ENCODE measurements around the gene ACACA.

ACACA gene

DNA sequence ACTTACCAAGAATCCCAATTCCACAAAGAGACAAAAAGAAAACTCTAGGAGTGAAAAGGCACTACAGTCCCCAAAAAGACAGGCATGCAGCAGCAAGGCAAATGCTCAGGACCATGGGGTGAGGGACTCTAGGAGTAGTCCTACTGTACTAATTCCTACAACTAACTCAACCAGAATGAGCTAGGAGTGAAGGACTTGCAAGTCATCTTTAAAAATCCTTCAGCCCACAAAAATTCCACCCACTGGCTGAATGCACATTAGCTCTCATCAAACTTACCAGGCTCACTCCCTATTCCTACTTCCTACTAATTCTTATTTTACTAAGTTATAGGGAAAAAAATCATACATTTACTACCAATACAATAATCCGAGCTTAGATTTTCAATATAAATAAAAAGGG, 172.5 kb downstream of the ACACA start:
- no peak for DNase-seq
- CTCF ChIA-PET = interaction anchor here (2.1 kb wide), 1 partner anchor 8 kb away, joined by 5 read pairs; no protein-coding TSS in a partner anchor
- Mint-ChIP-seq H3K36me3 (peaks cover 12% of the 10 kb centered on the region), H3K27ac (no peak overlapping the region), H3K4me3 (no peak overlapping the region), H3K9me3 (no peaks in the 10 kb centered on the region), H3K27me3 (no peaks in the 10 kb centered on the region), H3K4me1 (no peaks in the 10 kb centered on the region)

DNA sequence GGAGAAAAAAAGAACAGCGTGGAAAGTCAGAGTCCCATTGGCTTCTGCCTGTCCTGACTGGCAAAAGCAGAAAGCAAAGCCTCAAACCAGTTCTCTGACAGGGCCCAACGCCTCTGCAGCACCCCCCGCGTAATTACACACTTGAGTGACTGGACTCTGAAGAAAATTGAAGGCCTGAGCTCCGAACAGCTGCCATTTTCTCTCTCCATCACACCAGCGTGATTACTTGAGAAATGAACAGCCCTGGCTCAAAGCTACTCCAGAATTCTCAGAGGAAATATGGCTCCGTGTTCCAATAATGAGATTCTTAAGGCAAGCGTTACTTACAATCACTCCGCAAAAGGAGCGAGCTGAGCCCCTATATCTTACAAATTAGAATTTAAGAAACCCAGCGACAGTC, 173.6 kb downstream of the ACACA start:
- H3K4me1 Mint-ChIP-seq = no peaks in the 10 kb centered on the region
- H3K36me3 Mint-ChIP-seq = peaks cover 12% of the 10 kb centered on the region
- CTCF ChIA-PET = interaction anchor here (0.8 to 2.1 kb wide), 4 partner anchors 9 to 630 kb away, joined by 3 to 5 read pairs (median 4); no protein-coding TSS in a partner anchor
- H3K9me3 Mint-ChIP-seq = no peaks in the 10 kb centered on the region
- no peak overlapping the region for H3K4me3 Mint-ChIP-seq
- H3K27ac Mint-ChIP-seq = no peak overlapping the region
- no peak for DNase-seq
- H3K27me3 Mint-ChIP-seq = no peaks in the 10 kb centered on the region

DNA sequence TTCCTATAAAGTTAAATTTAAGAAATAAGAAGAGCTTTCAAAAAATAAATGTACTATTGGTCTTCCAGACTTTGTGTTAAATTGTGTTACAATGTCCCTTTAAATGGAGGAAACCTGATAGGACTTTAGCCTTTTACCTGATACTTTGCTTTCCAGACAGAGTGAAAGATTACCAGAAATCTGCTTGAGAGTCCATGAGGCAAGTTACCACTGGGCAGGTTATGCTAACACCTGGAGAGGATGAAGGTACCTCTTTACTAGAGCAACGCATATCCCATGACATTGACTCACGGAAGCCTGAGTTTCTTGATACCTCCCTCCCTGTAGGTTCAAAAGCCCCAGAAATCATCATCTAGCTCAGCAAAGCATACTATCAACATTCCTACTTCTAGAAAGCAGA, 174.7 kb downstream of the ACACA start:
- Mint-ChIP-seq H3K4me3 (no peak overlapping the region), H3K9me3 (no peaks in the 10 kb centered on the region), H3K27me3 (no peaks in the 10 kb centered on the region), H3K4me1 (no peaks in the 10 kb centered on the region), H3K27ac (no peak overlapping the region), H3K36me3 (peaks cover 9% of the 10 kb centered on the region)
- no peak for DNase-seq
- CTCF ChIA-PET = interaction anchor here (1.0 to 1.4 kb wide), 2 partner anchors 8 to 629 kb away, joined by 4 to 5 read pairs; no protein-coding TSS in a partner anchor

- CTCF ChIA-PET = no interaction called here
- no peak for DNase-seq
- no peaks in the 10 kb centered on the region for H3K4me1 Mint-ChIP-seq
- H3K27ac Mint-ChIP-seq = no peak overlapping the region
- H3K27me3 Mint-ChIP-seq = no peaks in the 10 kb centered on the region
- no peak overlapping the region for H3K4me3 Mint-ChIP-seq
- H3K36me3 Mint-ChIP-seq = peaks cover 10% of the 10 kb centered on the region
- no peaks in the 10 kb centered on the region for H3K9me3 Mint-ChIP-seq
These were observed 176.0 kb downstream of the ACACA start for GRCh38 chr17:37230633-37231032.

- Mint-ChIP-seq H3K27me3 (no peaks in the 10 kb centered on the region), H3K27ac (no peak overlapping the region), H3K4me1 (peaks cover 2% of the 10 kb centered on the region), H3K9me3 (no peaks in the 10 kb centered on the region), H3K4me3 (no peak overlapping the region), H3K36me3 (peaks cover 17% of the 10 kb centered on the region)
- CTCF ChIA-PET = interaction anchor here (0.9 to 2.4 kb wide), 3 partner anchors 10 to 15 kb away, joined by 3 to 7 read pairs (median 3); no protein-coding TSS in a partner anchor
- DNase-seq = no peak
These were observed 181.2 kb downstream of the ACACA start for GRCh38 chr17:37225465-37225864.

DNA sequence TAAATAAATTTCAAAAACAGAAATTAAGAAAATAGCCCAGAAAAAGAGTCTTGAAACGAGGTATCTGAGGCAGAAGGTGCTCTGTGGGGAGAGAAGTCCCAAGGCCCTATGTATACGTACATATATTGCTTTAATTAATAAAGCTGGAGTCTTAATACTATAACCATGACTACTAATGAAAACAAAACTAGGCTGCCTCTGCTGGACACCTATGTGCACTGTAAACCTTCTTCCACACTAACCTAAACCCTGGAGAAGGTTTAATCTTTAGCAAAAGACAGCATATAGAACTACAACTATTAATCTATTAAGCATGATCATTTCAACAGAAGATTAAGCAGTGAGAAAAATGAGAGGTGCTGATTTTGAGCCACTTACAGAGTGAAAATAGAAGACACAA, 184.8 kb downstream of the ACACA start:
- no peak overlapping the region for H3K4me3 Mint-ChIP-seq
- H3K36me3 Mint-ChIP-seq = peaks cover 22% of the 10 kb centered on the region
- H3K27ac Mint-ChIP-seq = no peak overlapping the region
- no peaks in the 10 kb centered on the region for H3K27me3 Mint-ChIP-seq
- DNase-seq = no peak
- peaks cover 2% of the 10 kb centered on the region for H3K4me1 Mint-ChIP-seq
- CTCF ChIA-PET = no interaction called here
- no peaks in the 10 kb centered on the region for H3K9me3 Mint-ChIP-seq

DNA sequence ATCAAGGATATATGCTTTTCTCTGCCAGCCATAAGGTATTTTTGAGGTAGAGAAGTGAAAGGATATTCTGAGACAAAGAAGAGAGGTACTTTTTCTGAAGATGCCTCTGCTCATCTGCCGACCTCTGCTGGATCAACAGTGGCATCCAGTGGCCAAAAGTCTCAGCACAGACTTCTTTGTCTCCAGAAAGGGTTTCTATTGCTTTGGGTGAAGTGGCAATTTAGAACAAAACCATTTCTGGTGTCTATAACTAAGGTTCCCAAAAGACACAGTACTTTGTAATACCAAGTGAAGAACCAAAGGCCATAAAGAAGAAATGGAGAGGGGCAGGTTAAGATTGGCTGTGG, 186.1 kb downstream of the ACACA start:
- peaks cover 2% of the 10 kb centered on the region for H3K4me1 Mint-ChIP-seq
- H3K4me3 Mint-ChIP-seq = no peak overlapping the region
- CTCF ChIA-PET = no interaction called here
- H3K27ac Mint-ChIP-seq = no peak overlapping the region
- peak; percentile 55 for DNase-seq
- H3K27me3 Mint-ChIP-seq = no peaks in the 10 kb centered on the region
- H3K9me3 Mint-ChIP-seq = no peaks in the 10 kb centered on the region
- peaks cover 24% of the 10 kb centered on the region for H3K36me3 Mint-ChIP-seq

- Mint-ChIP-seq H3K4me1 (peaks cover 2% of the 10 kb centered on the region), H3K36me3 (peaks cover 19% of the 10 kb centered on the region), H3K9me3 (no peaks in the 10 kb centered on the region), H3K4me3 (no peak overlapping the region), H3K27ac (no peak overlapping the region), H3K27me3 (no peaks in the 10 kb centered on the region)
- CTCF ChIA-PET = no interaction called here
- no peak for DNase-seq
These were observed 186.6 kb downstream of the ACACA start for GRCh38 chr17:37219876-37220606.

DNA sequence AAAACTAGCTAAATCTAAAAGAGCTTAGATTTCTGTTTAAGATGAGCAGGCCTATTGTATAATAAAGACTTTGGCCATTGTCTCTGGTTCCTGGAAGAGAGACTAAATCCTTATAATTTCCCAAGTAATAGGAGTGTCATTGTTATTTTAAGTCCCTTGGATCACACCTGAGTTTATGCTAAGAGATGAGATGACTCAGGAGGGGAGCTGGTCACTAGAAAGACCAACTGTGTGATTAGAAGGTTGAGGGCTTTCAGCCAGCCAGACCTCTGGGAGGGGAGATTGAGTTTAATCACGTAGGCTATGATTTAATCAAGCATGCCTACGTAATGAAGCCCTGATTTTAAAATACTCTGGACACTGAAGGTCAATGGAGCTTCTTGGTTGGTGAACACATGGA, 187.8 kb downstream of the ACACA start:
- Mint-ChIP-seq H3K27me3 (no peaks in the 10 kb centered on the region), H3K9me3 (no peaks in the 10 kb centered on the region), H3K36me3 (peaks cover 21% of the 10 kb centered on the region), H3K4me3 (no peak overlapping the region), H3K4me1 (peaks cover 2% of the 10 kb centered on the region), H3K27ac (no peak overlapping the region)
- CTCF ChIA-PET = no interaction called here
- no peak for DNase-seq

- Mint-ChIP-seq H3K4me1 (peaks cover 3% of the 10 kb centered on the region), H3K4me3 (no peak overlapping the region), H3K27ac (no peak overlapping the region), H3K9me3 (no peaks in the 10 kb centered on the region), H3K36me3 (peaks cover 10% of the 10 kb centered on the region), H3K27me3 (no peaks in the 10 kb centered on the region)
- CTCF ChIA-PET = interaction anchor here (1.3 kb wide), 1 partner anchor 10 kb away, joined by 4 read pairs; no protein-coding TSS in a partner anchor
- DNase-seq = no peak
These were observed 192.2 kb downstream of the ACACA start for GRCh38 chr17:37214416-37214815.

DNA sequence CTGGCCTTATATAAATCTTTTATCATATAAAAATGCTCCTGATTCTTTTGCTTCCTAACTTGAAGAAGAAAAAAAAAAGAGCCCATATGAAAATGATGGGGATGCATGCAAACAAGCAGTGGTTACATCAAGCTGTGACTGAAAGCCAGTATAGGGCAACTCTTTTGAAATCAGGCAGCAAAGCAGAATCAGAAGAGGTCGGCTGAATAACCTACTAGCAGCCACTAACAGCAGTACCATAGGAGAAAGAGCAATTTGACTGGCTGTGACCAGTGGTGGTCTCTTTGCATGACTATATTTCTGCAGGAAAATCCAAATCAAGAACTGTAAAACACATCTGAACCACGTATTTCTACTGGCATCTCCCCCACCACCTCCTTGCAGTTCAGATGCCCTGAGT, 192.7 kb downstream of the ACACA start:
- peaks cover 10% of the 10 kb centered on the region for H3K36me3 Mint-ChIP-seq
- H3K27me3 Mint-ChIP-seq = no peaks in the 10 kb centered on the region
- CTCF ChIA-PET = no interaction called here

GRCh38 chr17:37212179-37212578, 194.5 kb downstream of the ACACA start:
- H3K4me3 Mint-ChIP-seq = no peak overlapping the region
- H3K9me3 Mint-ChIP-seq = no peaks in the 10 kb centered on the region
- peaks cover 3% of the 10 kb centered on the region for H3K4me1 Mint-ChIP-seq
- no peak overlapping the region for H3K27ac Mint-ChIP-seq
- H3K36me3 Mint-ChIP-seq = peaks cover 11% of the 10 kb centered on the region
- no peaks in the 10 kb centered on the region for H3K27me3 Mint-ChIP-seq
- CTCF ChIA-PET = interaction anchor here (1.0 to 2.0 kb wide), 3 partner anchors 11 to 165 kb away, joined by 3 to 8 read pairs (median 3); no protein-coding TSS in a partner anchor
- no peak for DNase-seq

More for the DNA sequence above, 192.7 kb downstream of the ACACA start:
- H3K4me1 Mint-ChIP-seq = peaks cover 3% of the 10 kb centered on the region
- no peak overlapping the region for H3K4me3 Mint-ChIP-seq
- no peak for DNase-seq
- H3K9me3 Mint-ChIP-seq = no peaks in the 10 kb centered on the region
- H3K27ac Mint-ChIP-seq = no peak overlapping the region

DNA sequence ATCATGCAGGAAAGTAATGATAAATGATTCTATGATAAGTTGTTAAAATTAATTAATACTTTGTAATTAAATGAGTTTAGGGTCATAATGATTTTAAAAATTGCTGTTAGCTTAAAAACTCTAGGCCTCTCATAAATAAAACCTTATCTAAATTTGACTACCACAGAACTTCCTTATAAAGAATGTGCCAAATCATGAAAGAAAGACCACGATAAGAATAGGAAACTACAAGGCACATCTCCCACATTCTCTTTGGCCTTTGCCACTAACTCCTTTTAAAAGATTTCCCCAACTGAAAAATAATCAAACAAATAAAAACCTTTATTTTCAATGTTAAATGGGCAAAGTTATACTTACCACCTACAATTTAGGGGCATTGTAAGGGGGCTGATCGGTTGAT, 195.5 kb downstream of the ACACA start:
- H3K36me3 Mint-ChIP-seq = peaks cover 12% of the 10 kb centered on the region
- CTCF ChIA-PET = interaction anchor here (0.9 to 2.0 kb wide), 2 partner anchors 12 to 164 kb away, joined by 5 to 8 read pairs; no protein-coding TSS in a partner anchor
- H3K27me3 Mint-ChIP-seq = no peaks in the 10 kb centered on the region
- no peak overlapping the region for H3K4me3 Mint-ChIP-seq
- no peak for DNase-seq
- peaks cover 3% of the 10 kb centered on the region for H3K4me1 Mint-ChIP-seq
- H3K27ac Mint-ChIP-seq = no peak overlapping the region
- H3K9me3 Mint-ChIP-seq = no peaks in the 10 kb centered on the region

DNA sequence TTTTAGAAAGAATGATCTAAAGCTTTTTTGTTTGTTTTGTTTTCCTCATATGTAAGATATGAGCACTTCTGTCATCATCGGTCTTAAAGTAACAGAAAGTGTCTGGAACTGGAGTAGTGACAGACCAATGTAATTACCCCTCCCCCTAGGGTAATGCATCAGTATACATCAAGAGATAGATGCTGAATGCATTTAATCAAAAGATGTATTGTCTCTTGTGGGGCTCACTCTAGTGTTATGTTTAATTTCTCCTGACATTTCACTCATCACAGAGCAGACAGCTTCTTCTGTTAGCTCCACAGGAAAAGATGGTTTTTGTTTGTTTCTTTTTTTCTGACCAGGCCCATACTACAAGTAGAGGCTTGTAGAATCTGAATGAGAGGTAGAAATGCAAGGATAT, 199.5 kb downstream of the ACACA start:
- no peaks in the 10 kb centered on the region for H3K27me3 Mint-ChIP-seq
- H3K9me3 Mint-ChIP-seq = no peaks in the 10 kb centered on the region
- H3K36me3 Mint-ChIP-seq = peaks cover 14% of the 10 kb centered on the region
- H3K4me3 Mint-ChIP-seq = no peak overlapping the region
- peaks cover 3% of the 10 kb centered on the region for H3K4me1 Mint-ChIP-seq
- CTCF ChIA-PET = interaction anchor here (1.4 kb wide), 1 partner anchor 10 kb away, joined by 4 read pairs; no protein-coding TSS in a partner anchor
- DNase-seq = no peak
- no peak overlapping the region for H3K27ac Mint-ChIP-seq

DNA sequence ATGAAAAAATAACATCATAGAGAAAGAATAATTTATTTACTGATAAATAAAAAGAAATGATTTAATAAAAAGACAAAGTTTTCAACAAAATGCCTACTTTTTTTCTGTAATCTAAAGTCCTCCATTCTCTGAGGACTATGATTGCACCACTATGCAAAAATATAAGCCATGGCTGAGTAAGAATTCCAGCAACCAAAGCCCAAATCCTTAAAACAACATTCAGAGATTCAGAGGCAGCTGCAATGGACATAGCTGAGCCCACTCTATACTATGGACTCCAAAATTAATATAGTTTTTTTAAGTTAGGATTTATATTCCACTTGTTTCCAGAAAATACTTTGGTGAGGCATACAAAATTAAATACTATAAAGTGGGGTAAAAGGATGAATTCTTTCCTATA, 200.3 kb downstream of the ACACA start:
- CTCF ChIA-PET = interaction anchor here (1.4 kb wide), 1 partner anchor 9 kb away, joined by 4 read pairs; no protein-coding TSS in a partner anchor
- no peak for DNase-seq
- H3K9me3 Mint-ChIP-seq = no peaks in the 10 kb centered on the region
- peaks cover 14% of the 10 kb centered on the region for H3K36me3 Mint-ChIP-seq
- H3K27ac Mint-ChIP-seq = no peak overlapping the region
- H3K27me3 Mint-ChIP-seq = no peaks in the 10 kb centered on the region
- peaks cover 3% of the 10 kb centered on the region for H3K4me1 Mint-ChIP-seq
- no peak overlapping the region for H3K4me3 Mint-ChIP-seq
